G401 (cell line): ENCODE data around the gene CEMIP2. TPM values are rescaled to one million over a fixed set of nuclear protein-coding genes. Genes with fewer than 3 reads are reported as not detected.

Experiments
- DNase-seq: peaks from one replicate; pipeline ENCODE4 v3.0.0-alpha.2; 2015; ENCODE audit warnings: low spot score
- in situ Hi-C: cut with HindIII; loops from 2 replicates; pipeline ENCODE4 v1.10.0; 2016; ENCODE audit warnings: low sequenced_read_pairs, mixed read lengths
- total RNA-seq: library from RNA; depleted of rRNA; stranded (reverse); fragments of >200 nt; shearing (Covaris generic); gene quantifications from 2 replicates; pipeline ENCODE4 v1.2.3, GENCODE V29; 2014

CEMIP2 gene
- total RNA-seq, 1 experiment from 2014 or later = 8.6 TPM

DNA sequence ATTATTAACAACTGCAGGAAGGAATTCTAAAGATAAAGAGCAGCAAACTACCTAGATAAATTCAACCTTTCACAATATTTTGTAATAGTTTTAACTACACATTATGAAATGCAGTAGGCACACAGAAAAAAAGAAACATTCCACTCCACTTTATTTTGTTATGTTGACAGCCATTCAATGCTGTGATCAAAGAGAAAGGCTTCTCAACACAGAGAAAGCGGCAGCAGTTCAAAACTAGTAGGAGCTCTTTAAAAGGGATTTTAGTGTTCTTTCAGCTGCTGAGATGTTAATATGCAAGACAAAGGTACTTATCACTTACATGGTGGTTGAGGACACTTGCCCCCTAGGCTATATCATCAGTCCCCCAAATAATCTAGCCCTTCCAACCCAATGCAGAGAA lies 11.6 kb downstream of the CEMIP2 start:
- in situ Hi-C loops = no loop called here
- no peak for DNase-seq

DNA sequence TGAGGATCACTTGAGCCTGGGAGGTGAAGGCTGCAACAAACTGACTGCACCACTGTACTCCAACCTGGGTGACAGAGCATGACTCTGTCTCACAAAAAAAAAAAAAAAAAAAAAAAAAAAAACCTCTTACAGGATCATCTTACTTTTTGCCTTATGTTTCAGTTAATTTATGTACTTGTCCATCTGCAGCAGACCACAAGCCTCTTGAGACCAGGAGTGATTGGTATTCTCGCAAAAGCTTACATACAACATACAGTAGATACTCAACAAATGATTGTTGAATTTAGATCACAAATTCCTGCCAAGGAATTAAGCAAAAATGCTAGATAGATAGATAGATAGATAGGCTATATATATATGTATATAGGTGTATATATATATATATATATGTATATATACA lies 12.4 kb downstream of the CEMIP2 start:
- in situ Hi-C loops = no loop called here
- DNase-seq = no peak

DNA sequence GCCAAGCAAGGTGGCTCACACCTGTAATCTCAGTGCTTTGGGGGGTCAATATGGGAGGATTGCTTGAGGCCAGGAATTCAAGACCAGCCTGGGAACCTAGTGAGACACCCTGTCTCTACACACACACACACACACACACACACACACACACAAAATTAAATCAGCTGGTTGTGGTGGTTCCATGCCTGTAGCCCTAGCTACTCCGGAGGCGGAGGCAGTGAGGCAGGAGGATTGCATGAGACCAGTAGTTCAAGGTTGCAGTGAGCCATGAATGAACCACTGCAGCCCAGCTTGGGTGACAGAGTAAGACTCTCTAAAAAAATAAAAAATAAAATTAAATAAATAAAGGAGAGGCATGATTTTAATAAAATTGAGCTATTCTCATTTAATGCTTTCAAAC lies 13.1 kb downstream of the CEMIP2 start:
- in situ Hi-C loops = no loop called here

DNA sequence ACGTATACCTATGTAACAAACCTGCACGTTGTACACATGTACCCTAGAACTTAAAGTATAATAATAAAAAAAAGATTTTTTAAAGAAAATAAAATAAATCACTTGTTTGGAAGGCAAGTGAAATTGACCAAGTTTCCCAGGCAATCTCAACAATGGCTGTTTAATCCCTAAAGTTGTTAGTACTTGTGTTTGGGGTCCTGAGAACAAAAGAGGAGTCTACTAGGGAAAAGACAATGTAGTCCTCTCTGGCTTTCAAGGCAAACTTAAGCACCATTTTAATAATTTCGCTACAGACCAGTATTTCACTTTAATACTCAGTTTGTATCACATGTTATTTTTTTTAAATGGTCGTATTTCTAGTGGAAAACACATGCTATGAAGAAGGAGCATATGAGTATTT lies 14.2 kb downstream of the CEMIP2 start:
- in situ Hi-C loops = no loop called here
- DNase-seq = no peak

More for the DNA sequence above, 13.1 kb downstream of the CEMIP2 start:
- DNase-seq = no peak

DNA sequence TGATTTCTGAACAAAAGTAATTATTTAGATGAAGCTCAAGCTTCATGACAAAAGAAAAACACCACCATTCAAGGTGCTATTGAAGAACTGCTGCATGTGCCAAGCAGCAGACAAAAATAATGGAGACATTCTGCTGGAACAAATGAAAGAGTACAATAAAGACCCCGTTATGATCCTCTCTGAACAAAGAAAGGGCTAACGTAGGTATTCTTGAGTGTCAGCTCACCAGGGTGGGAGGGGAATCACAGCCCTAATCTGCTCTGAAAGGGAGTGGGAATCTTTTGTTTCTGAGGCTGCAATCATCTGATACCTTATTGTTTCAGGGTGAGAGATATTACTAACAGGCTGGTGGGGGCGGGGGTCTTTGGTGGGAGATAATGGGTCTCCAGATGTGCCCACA lies 15.4 kb downstream of the CEMIP2 start:
- DNase-seq = no peak
- in situ Hi-C loops = no loop called here

DNA sequence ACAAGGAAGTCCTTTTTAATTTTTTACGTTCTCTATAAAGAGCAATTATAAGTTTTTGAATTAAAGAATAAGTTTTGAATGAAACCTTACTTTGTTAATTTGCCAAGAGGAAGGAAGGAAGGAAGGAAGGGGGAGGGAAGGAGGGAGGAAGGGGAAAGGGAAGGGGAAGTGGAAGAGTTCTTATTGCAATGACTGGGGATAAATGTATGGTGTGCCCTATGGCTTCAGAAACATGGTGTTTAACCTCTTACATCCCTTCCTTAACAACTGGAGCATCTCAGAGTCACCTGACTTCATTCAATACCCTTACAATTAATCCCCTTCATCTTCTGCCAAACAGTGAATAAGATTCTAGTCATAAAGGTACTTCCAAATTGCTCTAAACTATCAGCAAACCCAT lies 16.0 kb downstream of the CEMIP2 start:
- no peak for DNase-seq
- in situ Hi-C loops = no loop called here

DNA sequence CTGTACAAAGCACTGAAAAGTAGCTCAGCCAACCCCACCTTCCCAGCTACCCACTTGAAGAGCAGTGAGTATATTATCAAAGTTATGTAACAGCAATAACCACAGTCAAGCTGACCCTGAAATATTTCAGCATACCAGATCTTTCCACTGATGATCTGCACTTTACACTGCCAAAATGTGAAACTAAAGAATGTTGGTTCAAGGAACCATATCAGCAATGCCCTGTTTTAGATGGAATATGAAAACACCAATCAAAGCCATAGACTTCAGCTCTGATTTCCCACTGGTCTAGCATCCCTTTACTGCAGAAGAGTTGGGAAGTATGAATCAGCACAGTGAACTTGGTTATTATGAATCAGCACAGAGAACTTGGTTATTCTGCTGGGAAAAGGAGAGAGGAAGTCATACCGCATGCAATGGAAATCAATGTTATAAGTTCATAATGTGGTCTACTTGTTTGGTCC lies 20.0 kb downstream of the CEMIP2 start:
- DNase-seq = no peak
- in situ Hi-C loops = no loop called here

DNA sequence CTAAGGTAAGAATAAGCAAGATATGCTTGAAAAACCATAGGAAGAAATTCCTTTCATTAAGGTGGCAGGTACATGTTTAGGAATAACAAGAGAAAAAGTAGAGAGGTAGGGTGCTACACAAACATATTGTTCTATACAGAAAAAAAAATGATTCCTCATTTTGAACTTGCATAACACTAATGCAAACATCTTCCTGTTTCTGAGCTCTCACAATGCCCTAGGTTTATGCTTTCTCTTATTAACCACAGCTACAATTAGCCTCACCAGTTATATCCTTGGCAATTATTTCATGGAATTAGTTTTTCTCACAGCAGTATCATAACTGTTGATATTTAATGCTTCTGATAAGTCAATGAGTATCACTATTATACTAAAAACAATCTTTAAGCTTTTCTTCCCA lies 20.7 kb downstream of the CEMIP2 start:
- in situ Hi-C loops = no loop called here
- DNase-seq = no peak

DNA sequence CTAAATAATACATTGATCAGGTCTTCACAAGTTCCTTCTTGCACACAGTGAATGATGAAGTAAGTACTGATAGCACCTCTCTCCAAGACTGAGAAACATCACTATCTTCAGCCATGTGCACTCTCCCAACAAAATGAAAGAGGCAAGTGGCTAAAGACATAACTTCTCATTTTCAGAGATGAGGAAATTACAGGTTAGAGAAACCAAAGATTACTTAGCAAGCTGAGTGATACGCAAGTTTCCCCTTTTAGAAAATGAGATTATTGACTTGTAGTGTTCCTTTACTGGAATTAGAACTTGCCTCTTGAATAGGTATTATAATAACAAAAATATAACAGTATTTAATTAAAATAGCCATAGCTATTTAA lies 21.6 kb downstream of the CEMIP2 start:
- in situ Hi-C loops = no loop called here
- DNase-seq = no peak

DNA sequence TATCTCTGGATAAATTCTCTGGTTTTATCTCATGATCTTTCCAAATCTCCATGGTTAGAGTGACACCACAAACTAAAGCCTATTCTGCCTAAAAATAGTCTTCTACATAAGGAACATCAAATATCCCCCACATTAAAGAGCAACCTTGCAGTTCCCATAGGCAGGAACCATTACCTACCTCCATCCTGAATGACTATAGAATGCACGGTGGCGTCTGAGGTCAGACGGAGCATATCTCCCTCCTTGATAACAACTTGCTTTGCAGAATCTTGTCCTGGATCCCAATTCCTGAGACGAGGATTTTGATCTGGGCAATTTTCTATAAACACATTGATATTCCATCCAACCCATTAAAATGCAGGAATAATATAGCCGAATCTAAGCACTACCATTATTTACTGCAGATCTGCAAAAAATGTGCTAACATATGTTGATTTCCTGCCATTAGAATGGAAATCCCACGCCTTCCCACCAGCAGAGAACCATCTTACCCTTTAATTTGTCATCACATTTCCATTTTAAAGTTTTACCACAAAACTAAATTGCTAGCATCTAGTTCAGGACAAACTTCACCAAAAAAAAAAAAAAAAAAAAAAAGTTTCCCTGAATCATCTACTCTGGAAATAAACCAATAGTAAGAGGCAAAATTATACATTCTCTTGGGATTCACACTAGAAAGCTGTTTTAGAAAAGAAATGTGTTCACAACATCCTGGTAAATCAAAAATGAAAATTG lies 22.1 kb downstream of the CEMIP2 start:
- DNase-seq = no peak
- in situ Hi-C loops = no loop called here

DNA sequence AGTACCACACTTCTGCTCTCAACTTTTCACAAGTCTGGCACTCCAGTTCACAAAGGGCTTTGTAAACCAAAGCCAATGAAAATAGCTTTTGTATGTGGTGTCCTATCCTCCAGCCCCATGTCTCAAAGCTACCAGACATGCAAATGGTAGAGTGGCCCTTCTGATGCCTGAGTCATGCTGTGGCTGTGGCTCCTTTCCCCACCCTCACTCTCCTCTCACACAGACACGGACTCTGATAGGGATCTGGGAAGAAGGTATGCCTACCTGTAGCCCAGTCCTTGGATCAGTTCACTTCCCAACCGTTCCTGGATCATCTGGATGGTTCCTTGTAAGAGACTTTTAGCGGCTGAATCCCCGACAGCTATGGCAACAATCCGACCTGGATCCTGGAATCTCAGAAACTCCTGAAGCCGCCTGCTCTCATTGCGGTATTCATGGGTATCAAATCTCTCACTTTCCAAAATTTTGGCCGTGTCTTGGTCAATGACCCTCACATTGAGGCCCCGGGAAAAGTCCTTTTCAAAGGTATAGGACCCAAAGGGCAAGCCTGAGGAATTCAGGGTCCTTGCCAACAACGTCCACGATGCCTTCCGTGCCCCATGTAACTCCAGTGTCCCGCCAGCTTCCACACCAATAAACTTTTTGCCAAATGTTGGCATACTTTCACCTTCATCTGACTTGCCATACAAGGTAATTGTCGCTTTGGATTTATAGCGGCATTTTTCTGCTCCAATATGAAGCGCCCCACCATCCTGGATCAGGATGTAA lies 23.4 kb downstream of the CEMIP2 start:
- no peak for DNase-seq
- in situ Hi-C loops = no loop called here

DNA sequence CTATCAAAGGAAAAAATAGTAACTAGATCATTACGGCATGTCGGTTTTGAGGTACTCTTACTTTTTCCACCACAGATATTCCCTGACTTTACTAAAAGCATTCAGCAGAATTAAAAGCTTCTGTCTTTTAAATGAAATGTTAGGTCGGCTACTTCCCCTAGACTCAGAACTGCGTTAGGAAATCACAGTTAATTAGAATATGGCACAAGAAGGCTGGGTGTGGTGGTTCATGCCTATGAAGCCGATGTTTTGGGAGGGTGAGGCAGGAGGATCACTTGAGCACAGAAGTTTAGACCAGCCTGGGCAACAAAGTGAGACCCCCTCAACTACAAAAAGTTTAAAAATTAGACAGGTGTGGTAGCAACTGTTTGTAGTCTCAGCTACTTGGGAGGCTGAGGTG lies 24.4 kb downstream of the CEMIP2 start:
- no peak for DNase-seq
- in situ Hi-C loops = no loop called here

DNA sequence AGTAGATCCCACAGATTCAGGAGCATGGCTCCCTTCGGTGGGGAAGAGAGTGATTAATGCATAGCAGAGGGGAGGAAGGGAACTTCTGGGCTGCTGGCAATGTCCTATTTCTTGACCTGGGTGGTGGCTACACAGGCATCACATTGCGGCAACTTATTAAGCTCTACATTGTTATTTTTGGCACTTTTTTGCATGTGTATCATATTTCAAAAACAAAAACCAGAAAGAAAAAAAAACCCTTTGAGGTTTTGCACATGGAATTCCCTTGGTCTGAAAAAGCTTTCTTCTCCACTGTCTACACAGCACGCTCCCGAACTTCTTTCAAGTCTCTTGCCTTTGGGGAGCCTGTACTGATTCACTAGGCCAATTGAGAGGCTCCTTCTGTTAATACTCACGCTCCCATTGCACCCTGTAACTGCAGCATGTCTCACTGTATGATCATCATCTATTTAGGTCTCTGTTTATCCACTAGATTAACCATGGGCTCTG lies 25.1 kb downstream of the CEMIP2 start:
- in situ Hi-C loops = no loop called here

DNA sequence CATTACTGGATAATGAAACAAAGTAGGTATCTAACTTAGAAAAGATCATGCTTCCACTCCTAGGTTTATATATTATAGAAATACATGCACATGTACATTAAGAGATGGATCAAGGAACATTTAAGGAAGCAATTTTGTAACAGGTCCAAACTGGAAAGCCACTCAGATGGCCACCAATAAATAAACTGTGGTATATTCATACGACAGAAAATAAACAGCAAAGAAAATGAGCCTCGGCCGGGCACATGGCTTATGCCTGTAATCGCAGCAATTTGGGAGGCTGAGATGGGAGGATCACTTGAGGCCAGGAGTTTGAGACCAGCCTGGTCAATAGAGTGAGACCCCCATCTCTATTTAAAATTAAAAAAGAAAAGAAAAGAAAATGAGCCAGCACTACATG lies 25.6 kb downstream of the CEMIP2 start:
- in situ Hi-C loops = no loop called here
- no peak for DNase-seq

More for the DNA sequence above, 25.1 kb downstream of the CEMIP2 start:
- no peak for DNase-seq

DNA sequence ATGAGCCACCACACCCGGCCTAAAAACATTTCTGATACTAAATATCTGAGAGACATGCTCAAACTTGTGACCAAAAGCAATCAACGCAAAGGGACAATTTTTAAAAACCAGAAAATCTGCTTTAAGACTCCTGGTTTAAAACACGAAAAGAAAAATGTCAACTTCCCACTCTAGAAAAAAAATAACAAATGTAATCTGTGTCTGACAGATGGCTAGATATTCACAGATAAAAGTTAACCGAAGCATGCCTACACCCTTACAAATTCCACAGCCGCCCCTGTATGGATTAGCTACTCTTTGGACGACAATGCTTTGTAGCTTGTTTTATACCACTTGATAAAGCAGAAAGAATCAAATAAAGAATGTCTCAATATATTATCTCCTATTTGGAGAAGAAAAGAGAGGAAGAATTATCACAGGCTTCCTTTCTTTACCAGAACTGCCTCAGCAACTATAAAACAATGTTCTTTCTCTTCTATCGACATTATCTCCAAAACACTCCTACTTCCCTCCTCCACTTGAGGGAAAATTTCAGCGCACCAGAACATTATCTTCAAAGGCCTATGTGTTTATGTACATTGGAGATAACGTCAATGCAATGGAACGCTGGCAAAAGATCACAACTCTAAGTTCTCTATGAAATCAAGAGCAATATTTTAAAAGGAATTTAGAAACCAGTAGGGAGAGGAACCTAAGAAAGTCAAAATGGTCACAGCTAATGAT lies 26.2 kb downstream of the CEMIP2 start:
- in situ Hi-C loops = no loop called here

DNA sequence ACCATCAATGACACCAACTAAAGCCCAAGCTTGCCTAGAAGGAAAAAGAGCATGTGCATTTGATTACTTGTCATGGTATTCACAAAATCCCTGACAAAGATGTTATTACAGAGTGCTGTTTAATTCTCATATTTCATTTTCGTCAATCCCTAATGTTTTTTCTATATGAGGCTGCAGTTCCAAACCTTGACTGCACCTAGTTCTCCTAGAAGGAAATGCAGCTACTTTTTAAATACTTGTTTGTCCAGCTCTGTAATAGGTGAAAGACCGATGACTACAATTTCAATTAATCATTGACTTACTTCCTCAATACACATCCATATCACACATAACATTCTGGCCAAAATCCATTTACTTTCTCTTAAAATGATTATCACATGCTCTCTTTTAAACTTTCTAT lies 28.1 kb downstream of the CEMIP2 start:
- no peak for DNase-seq
- in situ Hi-C loops = no loop called here

More for the DNA sequence above, 26.2 kb downstream of the CEMIP2 start:
- no peak for DNase-seq

DNA sequence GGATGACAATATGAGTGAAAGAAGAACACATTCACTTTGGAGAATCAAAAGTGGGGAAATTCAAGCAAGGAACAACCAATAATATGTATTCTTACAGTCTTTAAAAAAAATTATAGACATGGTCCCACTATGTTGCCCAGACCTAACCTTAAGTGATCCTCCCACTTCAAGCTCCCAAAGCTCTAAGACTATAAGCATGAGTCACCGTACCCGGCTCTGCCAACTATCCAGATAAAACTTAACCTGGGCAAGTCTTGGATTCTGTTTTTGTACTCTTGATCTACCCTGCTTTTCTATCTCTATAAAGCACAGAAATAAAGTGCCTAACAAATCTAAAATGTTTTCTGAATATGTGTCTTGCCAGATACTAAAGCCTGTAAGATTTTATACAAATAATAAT lies 30.9 kb downstream of the CEMIP2 start:
- DNase-seq = no peak
- in situ Hi-C loops = no loop called here

DNA sequence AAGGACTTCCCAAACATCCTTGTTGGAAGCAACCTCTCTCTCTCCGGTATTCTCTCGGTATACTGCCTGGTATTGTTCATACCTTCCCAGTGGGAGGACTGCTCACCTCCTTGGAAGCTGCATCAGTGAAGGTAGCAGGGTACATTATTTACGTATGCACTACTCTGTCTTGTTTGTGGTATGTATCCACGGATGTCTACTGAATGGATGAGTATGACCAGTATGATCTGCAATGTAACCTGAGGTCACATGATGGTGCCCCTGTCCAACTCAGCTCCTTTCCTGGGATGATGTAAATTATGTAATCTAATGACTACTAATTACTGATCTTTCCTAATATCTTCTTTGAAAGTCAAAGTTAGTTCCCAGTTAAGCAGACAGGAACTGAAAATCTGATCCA lies 32.1 kb downstream of the CEMIP2 start:
- DNase-seq = no peak
- in situ Hi-C loops = no loop called here

DNA sequence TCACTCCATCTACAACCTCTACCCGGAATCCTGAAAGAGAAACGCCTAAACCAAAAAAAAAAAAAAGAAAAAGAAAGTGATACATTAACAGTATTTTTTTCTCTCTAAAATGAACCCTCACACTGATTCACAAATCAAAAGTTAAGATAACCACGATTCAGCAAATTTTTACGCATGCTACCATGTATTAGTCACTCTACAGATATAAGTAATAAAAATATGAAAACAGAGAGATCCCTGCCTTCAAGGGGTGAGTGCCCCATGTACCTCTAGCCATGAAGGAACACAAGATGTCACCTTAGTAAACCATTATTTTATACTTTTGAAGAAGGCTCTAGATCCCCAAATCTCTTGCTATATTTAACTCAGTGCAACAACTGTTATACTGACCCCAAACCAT lies 33.4 kb downstream of the CEMIP2 start:
- in situ Hi-C loops = no loop called here
- no peak for DNase-seq

DNA sequence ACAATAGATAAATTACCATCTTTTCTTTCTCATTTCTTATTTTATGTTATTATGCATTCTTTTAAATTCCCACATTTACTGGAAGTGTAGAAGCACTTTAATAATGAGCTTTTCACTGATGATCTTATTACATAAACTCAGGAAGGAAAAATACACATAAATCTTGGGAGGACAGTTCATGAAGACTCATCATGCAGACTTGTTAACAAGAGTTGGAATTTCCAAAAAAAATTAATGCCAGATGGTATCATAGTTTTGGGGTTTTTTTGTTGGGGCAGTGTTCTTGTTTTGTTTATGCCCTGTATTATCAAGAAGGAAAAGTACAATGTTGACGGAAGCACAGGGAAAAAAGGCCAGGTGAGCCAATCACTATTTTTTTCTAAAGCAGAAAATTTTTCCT lies 35.1 kb downstream of the CEMIP2 start:
- in situ Hi-C loops = no loop called here

More for the DNA sequence above, 35.1 kb downstream of the CEMIP2 start:
- DNase-seq = no peak
